ENCODE data around the gene DNAJC7. TPM values are rescaled to one million over a fixed set of nuclear protein-coding genes. Genes with fewer than 3 reads are reported as not detected.

Gene DNAJC7
- total and polyA plus RNA-seq, 9 of the 15 experiments (the other 6 are each of a cell fraction or from before 2014, with no cell fraction given), result 85.8 to 262 (median 157) TPM

DNA sequence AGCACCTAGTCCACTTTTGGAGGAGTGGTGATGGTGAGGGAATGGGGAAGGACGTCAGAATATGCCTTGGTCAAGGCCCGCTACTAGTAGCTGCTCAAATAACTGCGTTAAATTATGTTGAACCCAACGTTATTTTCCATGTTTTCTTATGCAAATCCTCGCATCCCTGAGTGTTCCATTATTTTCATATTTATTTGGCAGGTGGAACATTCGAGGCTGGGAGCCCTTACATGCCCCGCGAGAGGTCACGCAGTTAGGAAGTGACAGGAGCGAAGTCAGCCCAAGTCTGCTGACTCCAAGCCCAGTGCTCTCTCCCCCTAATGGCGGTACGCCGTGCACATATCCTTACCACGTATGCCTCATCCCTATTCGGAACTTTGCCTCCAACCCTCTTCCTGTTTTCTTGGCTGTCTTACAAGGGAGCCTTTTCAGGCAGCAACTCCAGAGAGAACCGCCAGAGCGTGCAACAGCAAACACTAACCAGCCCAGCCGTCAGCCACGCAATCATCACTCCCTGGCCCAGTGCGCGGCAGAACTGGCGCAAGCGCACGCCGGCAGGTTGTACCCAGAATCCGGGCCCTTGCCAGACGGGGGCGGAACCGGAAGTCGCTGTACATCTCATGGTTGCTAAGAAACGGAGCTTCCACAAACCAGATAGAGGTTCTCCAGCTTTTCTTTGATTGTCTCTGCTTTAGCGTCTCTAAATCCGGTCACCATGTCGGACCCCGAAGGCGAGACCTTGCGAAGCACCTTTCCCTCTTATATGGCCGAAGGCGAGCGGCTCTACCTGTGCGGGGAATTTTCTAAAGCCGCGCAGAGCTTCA is 87.0 kb downstream of the DNAJC7 start, which contains the start of gene ODAD4 (continued):
- TF ChIP-seq PYGO2 (tag; IDR thresholded peaks at IDR 0.05) (no peak), COPS2 (conservative IDR thresholded peaks at IDR 0.05) (no peak), NUFIP1 (IDR thresholded peaks at IDR 0.05; ENCODE audit: partially characterized antibody) (peak; percentile 54), ZNF408 (CRISPR knock-in tag; IDR thresholded peaks at IDR 0.05; ENCODE audit: low read depth) (no peak), ATF1 (CRISPR knock-in tag; IDR thresholded peaks at IDR 0.05) (no peak), ATF1 (tag; IDR thresholded peaks at IDR 0.05) (peak; percentile 76), CCNT2 (IDR thresholded peaks at IDR 0.05; ENCODE audit: borderline replicate concordance, extremely low read depth, insufficient read length, low read depth, low read length) (peak; percentile 62), KLF1 (tag; IDR thresholded peaks at IDR 0.05) (peak; percentile 59; the same call in 1 of the 2 replicates), CBX3 (IDR thresholded peaks at IDR 0.05; ENCODE audit: borderline replicate concordance in 1 of 2, low read length in 2 of 2) (peak in 1 of 2 experiments; percentile 91; a peak in 1 of 3 replicates), ARNT (IDR thresholded peaks at IDR 0.05) (peak in 1 of 2 experiments; percentile 25; a peak in 1 of 4 replicates), POLR2G (IDR thresholded peaks at IDR 0.05; ENCODE audit: low read depth, low read length) (peak; percentile 87), PURB (CRISPR knock-in tag; IDR thresholded peaks at IDR 0.05; ENCODE audit: low read depth) (no peak), PRMT5 (CRISPR knock-in tag; IDR thresholded peaks at IDR 0.05) (no peak), KLF13 (tag; IDR thresholded peaks at IDR 0.05; ENCODE audit: borderline replicate concordance, low read depth) (peak; percentile 33; the same call in 1 of the 2 replicates), MYC (IDR thresholded peaks at IDR 0.05; ENCODE audit: low read depth, low read length) (peak; percentile 66; the same call in 1 of the 2 replicates), MYC (CRISPR knock-in tag; IDR thresholded peaks at IDR 0.05; ENCODE audit: borderline replicate concordance, low read depth) (no peak)
- TF ChIP-seq, protein P1, sequence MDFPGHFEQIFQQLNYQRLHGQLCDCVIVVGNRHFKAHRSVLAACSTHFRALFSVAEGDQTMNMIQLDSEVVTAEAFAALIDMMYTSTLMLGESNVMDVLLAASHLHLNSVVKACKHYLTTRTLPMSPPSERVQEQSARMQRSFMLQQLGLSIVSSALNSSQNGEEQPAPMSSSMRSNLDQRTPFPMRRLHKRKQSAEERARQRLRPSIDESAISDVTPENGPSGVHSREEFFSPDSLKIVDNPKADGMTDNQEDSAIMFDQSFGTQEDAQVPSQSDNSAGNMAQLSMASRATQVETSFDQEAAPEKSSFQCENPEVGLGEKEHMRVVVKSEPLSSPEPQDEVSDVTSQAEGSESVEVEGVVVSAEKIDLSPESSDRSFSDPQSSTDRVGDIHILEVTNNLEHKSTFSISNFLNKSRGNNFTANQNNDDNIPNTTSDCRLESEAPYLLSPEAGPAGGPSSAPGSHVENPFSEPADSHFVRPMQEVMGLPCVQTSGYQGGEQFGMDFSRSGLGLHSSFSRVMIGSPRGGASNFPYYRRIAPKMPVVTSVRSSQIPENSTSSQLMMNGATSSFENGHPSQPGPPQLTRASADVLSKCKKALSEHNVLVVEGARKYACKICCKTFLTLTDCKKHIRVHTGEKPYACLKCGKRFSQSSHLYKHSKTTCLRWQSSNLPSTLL (IDR thresholded peaks at IDR 0.05), result no peak
- TF ChIP-seq, protein P2, sequence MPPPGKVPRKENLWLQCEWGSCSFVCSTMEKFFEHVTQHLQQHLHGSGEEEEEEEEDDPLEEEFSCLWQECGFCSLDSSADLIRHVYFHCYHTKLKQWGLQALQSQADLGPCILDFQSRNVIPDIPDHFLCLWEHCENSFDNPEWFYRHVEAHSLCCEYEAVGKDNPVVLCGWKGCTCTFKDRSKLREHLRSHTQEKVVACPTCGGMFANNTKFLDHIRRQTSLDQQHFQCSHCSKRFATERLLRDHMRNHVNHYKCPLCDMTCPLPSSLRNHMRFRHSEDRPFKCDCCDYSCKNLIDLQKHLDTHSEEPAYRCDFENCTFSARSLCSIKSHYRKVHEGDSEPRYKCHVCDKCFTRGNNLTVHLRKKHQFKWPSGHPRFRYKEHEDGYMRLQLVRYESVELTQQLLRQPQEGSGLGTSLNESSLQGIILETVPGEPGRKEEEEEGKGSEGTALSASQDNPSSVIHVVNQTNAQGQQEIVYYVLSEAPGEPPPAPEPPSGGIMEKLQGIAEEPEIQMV (tag; conservative IDR thresholded peaks at IDR 0.05; ENCODE audit: low read depth), result no peak
- TF ChIP-seq, protein P3, sequence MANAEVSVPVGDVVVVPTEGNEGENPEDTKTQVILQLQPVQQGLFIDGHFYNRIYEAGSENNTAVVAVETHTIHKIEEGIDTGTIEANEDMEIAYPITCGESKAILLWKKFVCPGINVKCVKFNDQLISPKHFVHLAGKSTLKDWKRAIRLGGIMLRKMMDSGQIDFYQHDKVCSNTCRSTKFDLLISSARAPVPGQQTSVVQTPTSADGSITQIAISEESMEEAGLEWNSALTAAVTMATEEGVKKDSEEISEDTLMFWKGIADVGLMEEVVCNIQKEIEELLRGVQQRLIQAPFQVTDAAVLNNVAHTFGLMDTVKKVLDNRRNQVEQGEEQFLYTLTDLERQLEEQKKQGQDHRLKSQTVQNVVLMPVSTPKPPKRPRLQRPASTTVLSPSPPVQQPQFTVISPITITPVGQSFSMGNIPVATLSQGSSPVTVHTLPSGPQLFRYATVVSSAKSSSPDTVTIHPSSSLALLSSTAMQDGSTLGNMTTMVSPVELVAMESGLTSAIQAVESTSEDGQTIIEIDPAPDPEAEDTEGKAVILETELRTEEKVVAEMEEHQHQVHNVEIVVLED (CRISPR knock-in tag; IDR thresholded peaks at IDR 0.05), result peak; percentile 39; the same call in 1 of the 2 replicates
- TF ChIP-seq, protein P4, sequence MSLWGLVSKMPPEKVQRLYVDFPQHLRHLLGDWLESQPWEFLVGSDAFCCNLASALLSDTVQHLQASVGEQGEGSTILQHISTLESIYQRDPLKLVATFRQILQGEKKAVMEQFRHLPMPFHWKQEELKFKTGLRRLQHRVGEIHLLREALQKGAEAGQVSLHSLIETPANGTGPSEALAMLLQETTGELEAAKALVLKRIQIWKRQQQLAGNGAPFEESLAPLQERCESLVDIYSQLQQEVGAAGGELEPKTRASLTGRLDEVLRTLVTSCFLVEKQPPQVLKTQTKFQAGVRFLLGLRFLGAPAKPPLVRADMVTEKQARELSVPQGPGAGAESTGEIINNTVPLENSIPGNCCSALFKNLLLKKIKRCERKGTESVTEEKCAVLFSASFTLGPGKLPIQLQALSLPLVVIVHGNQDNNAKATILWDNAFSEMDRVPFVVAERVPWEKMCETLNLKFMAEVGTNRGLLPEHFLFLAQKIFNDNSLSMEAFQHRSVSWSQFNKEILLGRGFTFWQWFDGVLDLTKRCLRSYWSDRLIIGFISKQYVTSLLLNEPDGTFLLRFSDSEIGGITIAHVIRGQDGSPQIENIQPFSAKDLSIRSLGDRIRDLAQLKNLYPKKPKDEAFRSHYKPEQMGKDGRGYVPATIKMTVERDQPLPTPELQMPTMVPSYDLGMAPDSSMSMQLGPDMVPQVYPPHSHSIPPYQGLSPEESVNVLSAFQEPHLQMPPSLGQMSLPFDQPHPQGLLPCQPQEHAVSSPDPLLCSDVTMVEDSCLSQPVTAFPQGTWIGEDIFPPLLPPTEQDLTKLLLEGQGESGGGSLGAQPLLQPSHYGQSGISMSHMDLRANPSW (CRISPR knock-in tag; IDR thresholded peaks at IDR 0.05), result no peak
